ENCODE data around the gene AMPD3. TPM values are rescaled to one million over a fixed set of nuclear protein-coding genes. Genes with fewer than 3 reads are reported as not detected.

The AMPD3 gene
- total RNA-seq, 1 experiment from 2014 or later = 23.8 TPM

DNA sequence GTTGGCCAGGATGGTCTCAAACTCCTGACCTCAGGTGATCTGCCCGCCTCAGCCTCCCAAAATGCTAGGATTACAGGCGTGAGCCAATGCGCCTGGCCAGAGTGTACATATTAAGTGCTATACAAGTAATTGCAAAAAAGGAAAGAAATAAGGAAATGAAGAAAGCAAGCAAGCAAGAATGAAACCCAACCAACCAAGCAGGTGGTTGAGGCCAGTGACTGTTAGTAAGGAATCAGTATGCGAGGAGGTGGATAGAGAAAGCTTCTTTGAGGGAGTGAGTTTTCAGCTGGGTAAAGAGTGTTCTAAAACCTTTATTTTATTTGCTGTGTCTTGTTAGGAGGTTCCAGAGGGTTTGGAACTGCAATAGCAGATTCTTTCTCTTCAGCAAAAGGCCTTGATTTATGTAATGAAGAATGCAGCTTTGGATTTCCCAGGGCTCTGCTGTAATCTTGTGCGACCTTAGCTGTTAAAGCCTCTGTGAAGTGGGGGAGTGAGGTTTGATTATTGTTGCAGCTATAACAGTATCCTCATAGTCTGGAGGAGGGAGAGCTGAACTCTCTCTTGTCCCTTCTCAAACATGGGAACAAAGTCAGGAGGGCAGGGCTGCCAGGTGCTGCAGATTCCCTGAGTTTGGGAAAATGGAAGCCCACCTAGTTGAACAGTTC lies 5.7 kb downstream of the AMPD3 start:
- no peak for DNase-seq (ENCODE audit: low read depth)

GRCh38 chr11:10461276-10461790 lies 6.3 kb downstream of the AMPD3 start:
- no peak for DNase-seq (ENCODE audit: low read depth)

GRCh38 chr11:10462746-10463300 lies 7.8 kb downstream of the AMPD3 start:
- no peak for DNase-seq (ENCODE audit: low read depth)

- DNase-seq (ENCODE audit: low read depth) = no peak
Observed at GRCh38 chr11:10473371-10473770, 18.3 kb downstream of the AMPD3 start.

DNA sequence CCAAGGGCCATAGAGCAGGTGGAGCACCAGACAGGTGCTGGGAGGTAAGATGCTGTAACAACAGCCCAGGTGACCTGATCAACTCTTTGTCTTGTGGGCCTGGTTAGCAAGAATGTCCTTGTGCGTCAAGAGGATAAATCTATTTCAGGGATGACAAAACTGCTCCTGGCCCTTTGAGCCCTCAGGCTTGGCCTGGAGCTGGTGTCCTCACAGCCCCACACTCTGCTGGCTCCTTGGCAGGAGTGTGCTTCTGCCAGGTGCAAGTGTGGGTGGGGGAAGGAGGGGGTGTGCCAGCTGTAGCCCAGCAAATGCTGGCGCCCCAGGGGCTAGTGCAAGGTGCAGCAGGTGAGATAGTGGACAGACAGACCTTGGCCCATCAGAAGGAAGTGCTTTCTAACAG lies 19.5 kb downstream of the AMPD3 start:
- no peak for DNase-seq (ENCODE audit: low read depth)

GRCh38 chr11:10476342-10476741 lies 21.3 kb downstream of the AMPD3 start:
- no peak for DNase-seq (ENCODE audit: low read depth)

DNA sequence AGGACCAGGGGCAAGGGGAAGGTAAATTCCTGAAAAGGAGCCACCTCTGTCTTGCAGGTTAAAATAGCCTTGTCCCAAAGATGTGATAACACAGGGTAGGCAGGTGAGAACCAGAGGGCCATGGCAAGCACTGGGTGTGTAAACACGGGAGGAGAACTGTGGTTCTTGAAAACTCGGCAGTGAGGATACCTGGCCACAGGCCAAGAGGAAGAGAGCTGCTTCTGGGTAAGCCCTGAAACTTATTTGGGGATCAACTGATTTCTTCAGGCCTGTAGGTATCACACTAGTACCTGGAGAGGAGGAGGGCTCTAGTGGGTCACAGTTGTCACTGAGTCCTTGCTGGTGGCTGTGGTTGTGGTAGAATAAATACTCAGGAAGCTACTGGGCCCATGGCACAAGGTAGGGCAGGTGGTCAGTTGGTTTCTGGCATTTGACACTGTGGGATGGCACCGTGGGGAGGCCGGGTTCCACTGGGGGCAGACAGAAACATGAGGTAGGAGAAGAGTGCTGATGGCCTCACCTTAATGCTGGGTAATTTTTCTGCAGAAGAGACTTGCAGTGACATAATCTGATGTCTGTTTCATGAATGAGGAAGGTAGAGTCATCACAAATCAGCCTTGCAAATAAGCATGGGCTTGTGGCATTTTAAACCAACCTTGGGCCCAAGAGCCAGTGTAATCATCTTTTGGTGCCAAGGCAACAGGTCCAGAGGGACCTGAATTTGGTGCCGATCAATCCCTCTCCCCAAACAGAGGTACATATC lies 22.0 kb downstream of the AMPD3 start:
- DNase-seq (ENCODE audit: low read depth) = no peak

GRCh38 chr11:10477690-10478046 lies 22.6 kb downstream of the AMPD3 start:
- DNase-seq (ENCODE audit: low read depth) = no peak

DNA sequence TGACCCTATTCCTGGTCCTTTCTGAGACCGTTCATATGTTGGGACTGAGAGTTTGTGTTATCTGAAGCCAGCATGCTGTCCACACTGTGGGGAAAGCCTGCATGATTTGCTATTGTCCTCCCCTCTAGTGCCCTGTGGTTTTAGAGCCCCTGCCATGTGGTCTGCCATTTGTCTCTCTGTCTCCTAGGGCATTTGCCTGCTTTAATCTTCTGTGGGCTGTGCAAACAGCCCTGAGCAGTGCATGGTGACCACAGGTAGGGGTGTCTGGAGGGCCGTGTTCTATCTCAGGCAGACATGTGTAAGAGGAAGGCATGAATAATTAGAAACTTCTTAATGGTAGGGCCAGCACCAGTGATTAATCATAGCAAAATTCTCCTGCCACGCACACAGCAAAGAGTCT lies 23.0 kb downstream of the AMPD3 start:
- DNase-seq (ENCODE audit: low read depth) = peak; percentile 9

DNA sequence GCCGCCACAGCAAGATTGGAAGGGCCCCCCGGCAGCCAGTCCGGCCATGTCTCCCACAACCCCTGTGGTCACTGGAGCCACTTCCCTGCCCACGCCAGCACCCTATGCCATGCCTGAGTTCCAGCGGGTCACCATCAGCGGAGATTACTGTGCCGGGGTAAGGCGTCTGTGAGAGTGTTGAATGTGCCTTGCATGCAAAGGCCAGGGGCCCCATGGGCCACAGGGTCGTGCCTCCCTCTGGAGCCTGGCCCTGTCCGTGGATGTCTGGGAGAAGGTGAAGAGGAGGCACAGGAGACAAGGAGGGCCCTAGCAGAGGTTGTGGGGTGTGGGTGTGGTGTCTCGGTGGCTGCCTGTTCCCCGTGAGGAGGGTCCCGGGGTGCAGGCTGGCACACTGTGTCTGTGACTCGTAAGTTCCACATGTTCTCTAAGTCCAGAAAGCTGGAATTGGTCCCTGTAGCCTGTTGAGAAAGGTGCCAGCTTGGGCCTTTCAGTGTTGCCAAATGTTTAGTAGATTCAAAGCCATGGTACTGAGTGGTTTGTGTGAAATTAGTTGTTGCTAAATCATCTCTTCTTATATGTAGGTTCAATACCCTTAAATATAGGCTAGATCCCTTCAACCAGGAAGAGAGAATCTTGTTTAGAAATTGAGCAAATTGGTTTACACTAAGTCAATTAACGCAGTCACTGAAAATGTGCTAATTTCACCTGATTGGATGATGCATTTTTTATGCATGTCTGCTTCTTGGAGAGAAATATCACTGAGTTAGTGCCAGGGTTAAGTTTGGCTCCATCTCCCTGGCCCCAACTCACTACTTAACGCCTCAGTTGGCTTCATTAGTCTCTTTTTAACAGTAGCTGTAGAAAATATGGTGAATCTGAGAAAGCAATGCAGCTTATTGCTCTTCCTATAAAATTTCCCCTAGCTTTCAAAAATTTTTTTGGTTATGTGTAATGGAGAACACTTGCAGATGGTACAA lies 23.8 kb downstream of the AMPD3 start:
- DNase-seq (ENCODE audit: low read depth) = no peak

DNA sequence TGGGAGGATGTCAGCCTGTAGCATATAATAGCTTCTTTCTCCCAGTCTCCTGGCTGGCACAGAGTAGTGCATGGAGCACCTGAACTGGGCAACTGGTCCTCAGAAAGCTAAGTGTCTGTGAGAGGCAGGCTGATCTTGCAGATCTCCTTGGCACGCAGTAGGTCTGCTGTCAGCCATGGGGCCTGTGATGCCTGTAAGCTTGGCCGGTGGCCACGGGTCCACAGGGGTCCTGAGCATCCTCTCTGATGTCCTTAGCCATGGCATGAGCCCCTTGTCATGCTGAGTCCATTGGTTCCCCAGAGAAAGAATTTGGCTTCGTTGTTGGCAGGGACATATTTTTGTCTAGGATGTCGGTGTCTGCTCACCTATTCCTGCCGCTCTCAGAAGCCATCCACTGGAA lies 25.0 kb downstream of the AMPD3 start:
- no peak for DNase-seq (ENCODE audit: low read depth)

DNA sequence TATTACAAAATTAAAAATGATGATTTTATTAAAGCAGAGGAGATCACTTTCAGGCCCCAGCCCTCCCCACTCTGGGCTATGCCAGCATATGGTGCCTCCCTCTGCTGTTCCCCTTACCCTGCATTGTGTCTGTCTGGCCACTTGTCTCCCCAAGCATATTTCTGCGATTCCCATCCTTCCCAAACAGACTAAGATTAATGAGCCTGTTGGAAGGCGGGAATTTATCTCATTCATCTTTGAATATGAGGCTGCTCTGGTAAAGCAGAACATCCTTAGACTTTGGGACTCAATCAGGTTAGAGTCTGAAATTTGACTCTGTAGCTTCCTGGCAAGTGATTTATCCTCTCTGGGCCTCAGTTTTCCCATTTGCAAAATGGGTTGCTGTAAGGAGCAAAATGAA lies 25.7 kb downstream of the AMPD3 start:
- no peak for DNase-seq (ENCODE audit: low read depth)

- DNase-seq (ENCODE audit: low read depth) = no peak
Observed at GRCh38 chr11:10481560-10482349, 26.7 kb downstream of the AMPD3 start.

DNA sequence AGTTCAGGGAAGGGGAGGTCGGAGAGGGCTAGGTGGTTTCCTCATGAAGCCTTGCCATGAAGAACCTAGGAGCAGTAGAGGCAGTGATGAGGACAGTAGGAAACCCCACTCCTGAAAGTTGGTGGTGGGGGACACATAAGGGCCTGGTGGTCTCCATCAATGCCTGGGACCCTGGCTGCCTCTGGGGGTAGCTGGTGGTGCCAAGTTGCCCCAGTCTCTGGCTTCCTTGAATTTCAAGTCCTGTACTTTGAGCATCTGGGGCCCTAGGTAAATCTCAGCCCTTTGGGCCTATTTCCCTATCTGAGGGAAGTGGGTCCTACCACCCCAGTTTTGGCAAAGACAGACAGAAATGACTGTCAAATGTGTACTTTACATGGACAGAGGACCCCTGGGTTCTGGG lies 28.1 kb downstream of the AMPD3 start:
- DNase-seq (ENCODE audit: low read depth) = no peak

DNA sequence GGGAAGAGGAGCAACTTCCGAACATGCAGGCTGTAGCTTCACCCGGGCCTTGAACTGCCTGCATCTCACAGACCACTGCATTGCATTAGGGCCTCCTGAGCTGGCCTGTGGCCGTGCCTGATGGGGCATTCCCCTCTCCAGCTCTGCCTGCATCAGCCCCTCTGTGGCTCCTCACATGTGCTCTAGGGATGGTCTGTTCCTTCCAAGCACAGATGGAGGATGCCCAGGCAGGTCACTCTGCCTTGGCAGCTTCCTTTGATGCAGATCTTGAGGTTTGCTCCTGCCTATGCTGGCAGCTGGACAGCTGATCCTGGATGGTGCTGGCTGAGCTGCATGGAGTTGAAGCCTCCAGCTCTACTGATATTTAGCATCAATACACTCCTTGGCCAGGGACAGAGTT lies 28.5 kb downstream of the AMPD3 start:
- DNase-seq (ENCODE audit: low read depth) = no peak

DNA sequence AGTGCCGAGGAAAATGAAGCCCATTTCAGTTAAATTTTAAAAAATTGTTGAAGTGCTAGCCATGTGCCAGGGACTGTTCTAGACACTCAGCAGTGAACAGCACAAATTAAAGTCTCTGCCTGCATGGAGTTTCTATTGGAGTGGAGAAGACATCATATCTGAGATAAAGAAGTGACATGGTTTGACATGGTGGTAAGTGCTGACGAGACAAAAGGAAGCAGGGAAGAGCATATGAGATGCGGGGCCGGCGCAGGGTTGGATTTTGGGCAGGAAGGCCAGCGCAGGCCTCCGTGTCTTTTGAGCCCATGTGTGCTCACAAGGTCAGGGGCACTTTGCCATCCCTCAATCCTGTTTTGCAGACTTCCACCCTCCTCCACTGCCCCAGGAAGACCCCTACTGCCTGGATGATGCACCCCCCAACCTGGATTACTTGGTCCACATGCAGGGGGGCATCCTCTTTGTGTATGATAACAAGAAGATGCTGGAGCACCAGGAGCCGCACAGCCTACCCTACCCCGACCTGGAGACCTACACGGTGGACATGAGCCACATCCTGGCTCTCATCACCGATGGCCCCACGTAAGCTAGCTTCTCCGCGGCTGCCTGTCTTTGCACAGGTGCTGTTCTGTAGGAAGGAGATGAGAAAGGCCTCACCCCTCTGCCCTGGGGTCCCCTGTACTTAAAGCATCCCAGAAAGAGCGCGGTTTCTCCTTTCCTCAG lies 29.6 kb downstream of the AMPD3 start:
- no peak for DNase-seq (ENCODE audit: low read depth)

- DNase-seq (ENCODE audit: low read depth) = no peak
Observed at GRCh38 chr11:10485646-10486045, 30.6 kb downstream of the AMPD3 start.

GRCh38 chr11:10486161-10486840 lies 31.2 kb downstream of the AMPD3 start:
- DNase-seq (ENCODE audit: low read depth) = no peak

GRCh38 chr11:10487002-10487647 lies 32.1 kb downstream of the AMPD3 start:
- DNase-seq (ENCODE audit: low read depth) = no peak

Measured in LHCN-M2 (cell line).